Esophagus muscularis mucosa (tissue), 4 donors: ENCODE results near the gene HSPA4.

Source experiments
- EP300 ChIP-seq: sonication (generic); formaldehyde crosslinking; IDR thresholded peaks from one replicate; pipeline ENCODE4 v1.6.1; 2017; ENCODE audit warnings: antibody characterized with exemption
- POLR2A ChIP-seq: fragments of 450-650 bp; IDR thresholded peaks from one replicate; pipeline ENCODE4 v1.6.1; 2017; ENCODE audit warnings: antibody characterized with exemption, moderate library complexity, mild to moderate bottlenecking, low read depth
- POLR2AphosphoS5 ChIP-seq, 2 donors: sonication (generic); formaldehyde crosslinking; IDR thresholded peaks; one replicate each; pipeline ENCODE4 v1.6.1; 2017; ENCODE audit warnings: antibody characterized with exemption in 2 of 2
- TF ChIP-seq, protein P1 (sequence below), 3 experiments: fragments of 200-600 bp in 2 of 3; fragments of 450-650 bp in 1 of 3; sonication (generic) in 2 of 3; IDR thresholded peaks; one replicate each; pipeline ENCODE4 v1.5.1; 2017 to 2019; ENCODE audit warnings: antibody characterized with exemption in 3 of 3, mild to moderate bottlenecking in 2 of 3, moderate library complexity in 1 of 3

DNA sequence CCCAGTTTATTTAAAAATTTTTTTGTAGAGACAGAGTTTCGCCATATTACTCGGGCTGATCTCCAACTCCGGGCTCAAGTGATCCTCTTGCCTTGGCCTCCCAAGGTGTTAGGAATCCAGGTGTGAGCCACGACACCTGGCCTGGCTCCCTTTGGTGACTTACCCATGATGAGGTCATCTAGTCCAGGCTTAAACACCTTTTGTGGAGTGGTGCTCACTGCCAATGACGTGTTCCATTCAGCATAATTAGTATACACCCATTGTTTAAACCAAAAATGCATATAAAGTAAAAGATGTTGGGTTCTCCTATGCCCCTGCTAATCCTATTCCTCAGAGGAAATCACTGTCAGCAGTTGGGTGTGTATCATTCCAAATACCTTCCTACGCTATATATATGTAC, 91.0 kb downstream of the HSPA4 start:
- TF ChIP-seq, protein P1, sequence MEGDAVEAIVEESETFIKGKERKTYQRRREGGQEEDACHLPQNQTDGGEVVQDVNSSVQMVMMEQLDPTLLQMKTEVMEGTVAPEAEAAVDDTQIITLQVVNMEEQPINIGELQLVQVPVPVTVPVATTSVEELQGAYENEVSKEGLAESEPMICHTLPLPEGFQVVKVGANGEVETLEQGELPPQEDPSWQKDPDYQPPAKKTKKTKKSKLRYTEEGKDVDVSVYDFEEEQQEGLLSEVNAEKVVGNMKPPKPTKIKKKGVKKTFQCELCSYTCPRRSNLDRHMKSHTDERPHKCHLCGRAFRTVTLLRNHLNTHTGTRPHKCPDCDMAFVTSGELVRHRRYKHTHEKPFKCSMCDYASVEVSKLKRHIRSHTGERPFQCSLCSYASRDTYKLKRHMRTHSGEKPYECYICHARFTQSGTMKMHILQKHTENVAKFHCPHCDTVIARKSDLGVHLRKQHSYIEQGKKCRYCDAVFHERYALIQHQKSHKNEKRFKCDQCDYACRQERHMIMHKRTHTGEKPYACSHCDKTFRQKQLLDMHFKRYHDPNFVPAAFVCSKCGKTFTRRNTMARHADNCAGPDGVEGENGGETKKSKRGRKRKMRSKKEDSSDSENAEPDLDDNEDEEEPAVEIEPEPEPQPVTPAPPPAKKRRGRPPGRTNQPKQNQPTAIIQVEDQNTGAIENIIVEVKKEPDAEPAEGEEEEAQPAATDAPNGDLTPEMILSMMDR (IDR thresholded peaks at IDR 0.05) = no peak
- TF ChIP-seq POLR2A (no peak), POLR2AphosphoS5 (IDR thresholded peaks at IDR 0.05) (no peak), EP300 (no peak)
